Measurements from ENCODE around the gene PRDX3. TPM values are rescaled to one million over a fixed set of nuclear protein-coding genes. Genes with fewer than 3 reads are reported as not detected.

Gene PRDX3
- 145 and 149 TPM in 2 replicates for total RNA-seq

GRCh38 chr10:119178372-119179119 is at the start of gene PRDX3:
Gene PRDX3 (minus strand): TSS chr10:119178812. CDS start chr10:119178790, 22 bp downstream.

DNA sequence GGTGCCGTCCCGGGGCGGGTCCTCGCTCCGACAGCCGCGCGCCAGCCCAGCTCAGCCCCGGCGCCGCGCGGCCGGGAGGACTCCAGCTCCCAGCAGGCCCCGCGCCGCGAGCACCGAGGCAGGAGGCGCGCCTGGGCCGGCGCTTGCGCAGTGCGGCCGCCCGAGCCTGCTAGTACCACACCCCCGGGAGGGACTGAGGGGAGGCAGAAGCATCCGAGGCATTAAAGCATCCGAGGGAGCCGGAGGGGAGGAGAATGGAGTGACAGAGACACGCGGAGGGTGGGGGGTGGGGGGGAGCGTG is 28.7 kb upstream of the PRDX3 start, which contains the start of gene GRK5:
TSS of gene GRK5 (plus strand) at position 206 of the 301 bp plus-strand sequence. CDS start 347 bp downstream, outside the sequence.

DNA sequence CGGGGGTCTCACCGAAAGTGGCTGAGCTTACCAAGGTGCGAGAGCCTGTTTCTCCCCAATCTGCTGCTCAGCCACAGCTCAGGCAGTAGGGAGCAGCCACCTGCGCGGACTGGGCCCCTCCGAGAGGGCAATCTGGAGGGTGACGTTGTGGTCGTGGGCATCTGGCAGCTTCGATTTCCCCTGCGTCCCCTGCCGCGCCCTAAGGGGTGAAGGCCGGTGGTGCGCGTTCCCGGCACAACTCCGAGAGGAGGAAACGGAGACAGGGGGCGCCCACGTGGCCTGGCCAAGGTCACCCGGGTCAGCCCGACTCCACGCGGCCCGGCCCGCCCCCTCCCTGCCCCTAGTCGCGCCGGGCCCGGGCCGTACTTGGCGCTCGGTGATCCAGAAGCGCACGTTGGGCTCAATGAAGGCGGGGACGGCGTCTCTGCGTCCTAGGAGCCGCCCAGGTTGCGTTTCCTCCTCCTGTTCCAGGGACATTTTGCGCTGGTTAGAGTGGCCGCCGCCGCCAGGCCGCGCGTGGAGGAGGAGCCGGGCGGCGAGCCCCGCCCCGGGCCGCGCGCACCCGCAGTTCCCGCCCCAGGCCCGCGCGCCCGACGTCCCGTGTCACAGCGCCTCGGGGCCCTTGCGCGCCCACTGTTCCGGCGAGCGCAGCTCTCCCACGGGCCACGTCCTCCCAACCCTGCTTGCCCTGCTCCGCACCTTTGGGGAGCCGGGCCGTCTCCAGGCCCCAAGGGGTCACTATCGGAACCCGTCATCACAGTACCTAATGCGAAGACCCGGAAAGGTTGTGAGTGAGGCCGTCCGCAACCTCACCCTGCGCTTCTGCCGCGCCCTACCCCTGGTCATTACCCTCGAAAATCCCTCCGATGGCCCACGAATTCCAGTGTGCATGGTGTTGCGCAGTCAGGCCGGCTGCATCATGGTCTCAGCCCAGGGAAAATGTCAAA is 13.2 kb downstream of the PRDX3 start, which contains the start of gene SFXN4:
TSS of gene SFXN4 (minus strand) at position 544 of the 947 bp plus-strand sequence. CDS start at position 477, 67 bp downstream.

Small RNA genes lying within 50 kb of the gene (small RNA-seq; reads per million reads assigned to genes)
- not detected for gene RN7SL749P

Other genes with a start within 250 kb of the PRDX3 start
- gene NANOS1, start 149.1 kb downstream of the PRDX3 start, total RNA-seq: 0.73 and 1.2 TPM in 2 replicates
- gene EIF3A, start 98.0 kb downstream of the PRDX3 start, total RNA-seq: 109 and 158 TPM in 2 replicates
- gene DENND10, start 74.7 kb downstream of the PRDX3 start, total RNA-seq: 36.0 and 45.2 TPM in 2 replicates
- gene SFXN4, start 13.1 kb downstream of the PRDX3 start, total RNA-seq: 13.6 and 19.0 TPM in 2 replicates
- 12.5 and 21.1 TPM in 2 replicates for gene GRK5, start 28.8 kb upstream of the PRDX3 start, total RNA-seq

Measured in subcutaneous preadipocyte (primary cell).